Sigmoid colon (tissue), 7 donors: ENCODE results near the gene CRLF2. TPM values are rescaled to one million over a fixed set of nuclear protein-coding genes. Genes with fewer than 3 reads are reported as not detected.

Experiments used
- DNase-seq: peaks from one replicate; pipeline ENCODE4 v3.0.0-alpha.2; 2019
- H3K27ac ChIP-seq, 4 donors: fragments of 200-600 bp; sonication (generic); one replicate each; pipeline ENCODE4 v1.5.1; 2016 to 2019; ENCODE audit warnings: mild to moderate bottlenecking in 1 of 4
- H3K27me3 ChIP-seq, 3 donors: fragments of 200-600 bp; sonication (generic); one replicate each; pipeline ENCODE4 v1.5.1; 2019; ENCODE audit warnings: mild to moderate bottlenecking in 1 of 3
- H3K36me3 ChIP-seq, 4 donors: fragments of 200-600 bp; sonication (generic); one replicate each; pipeline ENCODE4 v1.5.1; 2016 to 2019
- H3K4me1 ChIP-seq, 4 donors: fragments of 200-600 bp; sonication (generic); one replicate each; pipeline ENCODE4 v1.5.1; 2017 to 2019
- H3K4me3 ChIP-seq, 4 donors: fragments of 200-600 bp; sonication (generic); one replicate each; pipeline ENCODE4 v1.5.1; 2017 to 2019; ENCODE audit warnings: mild to moderate bottlenecking in 2 of 4, moderate library complexity in 1 of 4
- H3K9me3 ChIP-seq, 4 donors: fragments of 200-600 bp in 3 of 4; sonication (generic) in 3 of 4; one replicate each; pipeline versions ENCODE4 v1.5.1 to v1.6.1; 2013 to 2019
- CTCF ChIP-seq, 4 experiments: fragments of 450-650 bp in 3 of 4; fragments of 200-600 bp in 1 of 4; IDR thresholded peaks; one replicate each; pipeline ENCODE4 v1.5.1; 2016 to 2019; ENCODE audit warnings: antibody characterized with exemption in 4 of 4, mild to moderate bottlenecking in 3 of 4, moderate library complexity in 2 of 4
- EP300 ChIP-seq, 4 donors: sonication (generic); formaldehyde crosslinking; IDR thresholded peaks; one replicate each; pipeline ENCODE4 v1.6.1; 2017; ENCODE audit warnings: antibody characterized with exemption in 4 of 4
- POLR2A ChIP-seq, 2 donors: fragments of 450-650 bp; IDR thresholded peaks; one replicate each; pipeline ENCODE4 v1.6.1; 2016; ENCODE audit warnings: antibody characterized with exemption in 2 of 2, mild to moderate bottlenecking in 2 of 2, moderate library complexity in 2 of 2
- POLR2AphosphoS5 ChIP-seq, 4 donors: sonication (generic); formaldehyde crosslinking; IDR thresholded peaks; one replicate each; pipeline ENCODE4 v1.6.1; 2017; ENCODE audit warnings: antibody characterized with exemption in 4 of 4
- WGBS, 2 donors: extraction: QIAGEN DNeasy Blood & Tissue Kit; methylation state at CpG; one replicate each; pipeline ENCODE4 v1.1.7; 2013; 5-methylcytosine and 5-hydroxymethylcytosine counted together
- intact Hi-C: fragments of 100-400 bp; cut with DNase I; formaldehyde crosslinking; loops from one replicate; pipeline ENCODE4 v1.15.1; 2023
- polyA plus RNA-seq, 3 donors: library from polyadenylated mRNA; stranded (reverse); fragments of 200-250 nt; gene quantifications; one replicate each; pipeline ENCODE4 v1.2.3, GENCODE V29; 2013
- total RNA-seq, 4 donors: library from RNA; depleted of rRNA; stranded (reverse); fragments of >200 nt; gene quantifications; one replicate each; pipeline ENCODE4 v1.1.0, GENCODE V29; 2016
- donor health status: healthy with polysubstance abuse.
- donor health status: Bipolar disorder and iron deficiency.
- donor health status: healthy.

CRLF2 gene
- total and polyA plus RNA-seq, 7 donors, result 0.41 to 1.1 (median 0.74) TPM; not detected in 3

GRCh38 chrX:1218286-1218685, 5.8 kb upstream of the CRLF2 start:
- Histone ChIP-seq H3K27me3 (no peaks in the 10 kb centered on the region), H3K27ac (no peak overlapping the region), H3K4me3 (no peak overlapping the region), H3K36me3 (no peaks in the 10 kb centered on the region), H3K9me3 (peaks cover 0 to 4% (median under 1%) of the 10 kb centered on the region in 4 donors), H3K4me1 (no peaks in the 10 kb centered on the region)
- no peak for DNase-seq
- TF ChIP-seq EP300 (IDR thresholded peaks at IDR 0.05) (no peak), POLR2AphosphoS5 (IDR thresholded peaks at IDR 0.05) (no peak), CTCF (IDR thresholded peaks at IDR 0.05) (no peak), POLR2A (IDR thresholded peaks at IDR 0.05) (no peak)
- 83 to 91% methylated on average over 4 of the region's 4 CpGs for WGBS, 2 donors
- intact Hi-C loops, result no loop called here

- peak; percentile 32 for DNase-seq
- no peak for TF ChIP-seq EP300 (IDR thresholded peaks at IDR 0.05)
- H3K4me3 ChIP-seq, result no peak overlapping the region
- intact Hi-C loops, result no loop called here
- H3K36me3 ChIP-seq, result no peaks in the 10 kb centered on the region
- H3K9me3 ChIP-seq, result no peaks in the 10 kb centered on the region
- no peaks in the 10 kb centered on the region for H3K27me3 ChIP-seq
- WGBS, 2 donors, result 48 to 76% methylated on average over 10 of the region's 10 CpGs
- no peak overlapping the region for H3K27ac ChIP-seq
- H3K4me1 ChIP-seq, result no peaks in the 10 kb centered on the region
Observed at GRCh38 chrX:1215123-1215823, 2.8 kb upstream of the CRLF2 start.

- H3K36me3 ChIP-seq, result no peaks in the 10 kb centered on the region
- H3K27ac ChIP-seq, result no peak overlapping the region
- TF ChIP-seq POLR2AphosphoS5 (IDR thresholded peaks at IDR 0.05) (no peak), EP300 (IDR thresholded peaks at IDR 0.05) (no peak), CTCF (IDR thresholded peaks at IDR 0.05) (no peak), POLR2A (IDR thresholded peaks at IDR 0.05) (no peak)
- no peaks in the 10 kb centered on the region for H3K27me3 ChIP-seq
- intact Hi-C loops, result no loop called here
- H3K4me1 ChIP-seq, result no peaks in the 10 kb centered on the region
- peak; percentile 22 for DNase-seq
- H3K4me3 ChIP-seq, result no peak overlapping the region
- no peaks in the 10 kb centered on the region for H3K9me3 ChIP-seq
- WGBS, 2 donors, result 88 to 89% methylated on average over 11 of the region's 11 CpGs
Observed at GRCh38 chrX:1213971-1214370, 1.5 kb upstream of the CRLF2 start.

GRCh38 chrX:1210844-1211243, 1.6 kb downstream of the CRLF2 start:
- DNase-seq, result no peak
- WGBS, 2 donors, result 88 to 98% methylated on average over 1 of the region's 1 CpG
- intact Hi-C loops, result no loop called here

More at GRCh38 chrX:1210844-1211243, 1.6 kb downstream of the CRLF2 start:
- Histone ChIP-seq H3K9me3 (no peaks in the 10 kb centered on the region), H3K27ac (no peak overlapping the region), H3K4me3 (no peak overlapping the region), H3K4me1 (peaks cover 0 to 6% (median 2%) of the 10 kb centered on the region in 4 donors), H3K36me3 (no peaks in the 10 kb centered on the region), H3K27me3 (no peaks in the 10 kb centered on the region)
- TF ChIP-seq POLR2AphosphoS5 (IDR thresholded peaks at IDR 0.05), result no peak
- TF ChIP-seq CTCF (IDR thresholded peaks at IDR 0.05), result no peak
- no peak for TF ChIP-seq EP300 (IDR thresholded peaks at IDR 0.05)
